ENCODE data around the gene CLASP1. TPM values are rescaled to one million over a fixed set of nuclear protein-coding genes. Genes with fewer than 3 reads are reported as not detected.

Gene CLASP1
- total RNA-seq, 2 experiments from 2014 or later, result 33.8 to 72.4 TPM

DNA sequence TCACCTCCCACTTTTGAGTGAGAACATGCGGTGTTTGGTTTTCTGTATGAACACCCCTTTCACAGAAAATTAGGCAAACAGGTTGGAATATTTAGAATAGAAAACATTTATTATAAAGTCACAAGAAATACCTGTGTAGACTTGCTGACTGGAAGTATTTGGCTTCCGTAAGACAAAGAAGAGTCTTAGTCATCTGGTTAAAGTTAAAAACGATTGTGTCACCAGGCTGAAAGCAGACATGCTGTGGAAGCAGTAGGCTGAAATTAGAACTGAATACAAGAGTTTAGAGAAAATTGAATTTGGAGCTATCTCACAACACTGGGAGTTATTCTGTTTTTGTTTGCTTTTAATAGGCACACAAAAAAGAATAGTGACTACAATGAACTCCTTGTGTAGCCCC lies 16.2 kb upstream of the CLASP1 start:
- no peaks in the 10 kb centered on the region for H3K79me2 ChIP-seq (ENCODE audit: insufficient read depth, low read depth, low read length)
- H3K4me3 ChIP-seq (ENCODE audit: low read depth, low read length, poor library complexity, severe bottlenecking), result no peak overlapping the region
- ChIA-PET POLR2A (interaction anchor here (1.5 kb wide), 1 partner anchor 13 kb away, joined by 5 read pairs; no protein-coding TSS in a partner anchor), CTCF (ENCODE audit: unreplicated experiment) (no interaction called here)
- intact Hi-C loops (cut with micrococcal nuclease; ENCODE audit: unreplicated experiment), result no loop called here
- TF ChIP-seq EZH2phosphoT487 (IDR thresholded peaks at IDR 0.05; ENCODE audit: borderline replicate concordance, low read depth, low read length), result no peak
- no peak for TF ChIP-seq CTCF (conservative IDR thresholded peaks at IDR 0.05; ENCODE audit: low read length)
- H3K27ac ChIP-seq (ENCODE audit: low read depth, low read length, poor library complexity, severe bottlenecking), result no peak overlapping the region
- no peaks in the 10 kb centered on the region for H3K9me3 ChIP-seq (ENCODE audit: low read length)
- no peaks in the 10 kb centered on the region for H3K4me1 ChIP-seq (ENCODE audit: insufficient read depth, low read length, poor library complexity, severe bottlenecking)
- no peaks in the 10 kb centered on the region for H4K20me1 ChIP-seq (ENCODE audit: insufficient read depth, low read length)
- DNase-seq (ENCODE audit: low spot score), result no peak
- H3K36me3 ChIP-seq (ENCODE audit: insufficient read depth, low read length), result no peaks in the 10 kb centered on the region
- H3K9me2 ChIP-seq (ENCODE audit: insufficient read depth, low read length), result no peaks in the 10 kb centered on the region
- H3K4me2 ChIP-seq (ENCODE audit: low read length), result no peak overlapping the region
- BruUV-seq (replicated peaks), result no TSS peak
- no peak overlapping the region for H2AFZ ChIP-seq (ENCODE audit: low read length)

DNA sequence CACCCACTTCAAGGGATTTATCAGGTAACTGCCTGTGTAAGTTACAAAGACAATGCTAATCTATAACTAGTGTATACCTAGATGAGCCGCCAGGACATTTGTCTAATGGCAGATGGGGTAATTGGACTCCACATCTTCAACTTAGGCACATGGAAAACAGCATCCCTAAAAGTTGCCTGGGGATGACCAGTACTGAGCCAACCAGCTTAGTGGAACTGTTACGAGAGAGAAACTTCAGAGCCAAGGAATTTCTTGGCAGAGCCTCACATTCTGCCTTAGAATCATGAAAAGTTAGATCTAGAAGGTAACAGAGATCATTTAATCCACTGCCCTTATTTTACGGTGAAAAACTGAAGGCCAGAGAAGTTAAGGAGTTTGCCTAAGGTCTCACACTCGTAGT lies 15.5 kb upstream of the CLASP1 start:
- Histone ChIP-seq H2AFZ (ENCODE audit: low read length) (no peak overlapping the region), H3K79me2 (ENCODE audit: insufficient read depth, low read depth, low read length) (no peaks in the 10 kb centered on the region), H3K4me1 (ENCODE audit: insufficient read depth, low read length, poor library complexity, severe bottlenecking) (no peaks in the 10 kb centered on the region), H3K27ac (ENCODE audit: low read depth, low read length, poor library complexity, severe bottlenecking) (no peak overlapping the region), H3K4me2 (ENCODE audit: low read length) (no peak overlapping the region), H3K4me3 (ENCODE audit: low read depth, low read length, poor library complexity, severe bottlenecking) (no peak overlapping the region), H4K20me1 (ENCODE audit: insufficient read depth, low read length) (no peaks in the 10 kb centered on the region), H3K9me3 (ENCODE audit: low read length) (no peaks in the 10 kb centered on the region), H3K36me3 (ENCODE audit: insufficient read depth, low read length) (no peaks in the 10 kb centered on the region), H3K9me2 (ENCODE audit: insufficient read depth, low read length) (no peaks in the 10 kb centered on the region)
- BruUV-seq (replicated peaks), result no TSS peak
- intact Hi-C loops (cut with micrococcal nuclease; ENCODE audit: unreplicated experiment), result no loop called here
- ChIA-PET CTCF (ENCODE audit: unreplicated experiment) (no interaction called here), POLR2A (no interaction called here)
- DNase-seq (ENCODE audit: low spot score), result no peak
- TF ChIP-seq CTCF (conservative IDR thresholded peaks at IDR 0.05; ENCODE audit: low read length) (no peak), EZH2phosphoT487 (IDR thresholded peaks at IDR 0.05; ENCODE audit: borderline replicate concordance, low read depth, low read length) (no peak)

DNA sequence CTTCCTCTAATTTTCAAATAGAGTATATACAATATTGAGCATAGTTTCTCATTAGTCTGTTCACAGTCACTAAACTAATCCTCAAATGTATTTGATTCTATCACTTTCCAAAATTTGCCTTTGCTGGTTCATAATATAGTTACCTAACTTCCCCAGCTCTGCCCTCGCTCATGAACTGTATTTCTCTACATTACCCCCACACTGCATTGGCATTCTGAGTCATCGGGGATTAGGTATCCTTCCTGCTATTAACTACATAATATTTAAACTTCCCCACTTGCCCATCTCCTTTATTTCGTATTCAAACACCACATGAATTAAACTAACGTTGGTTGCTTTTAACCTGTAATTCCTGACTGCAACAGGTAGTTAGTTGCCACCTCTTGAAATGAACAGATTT lies 14.8 kb upstream of the CLASP1 start:
- ChIA-PET POLR2A (interaction anchor here (1.0 kb wide), 1 partner anchor 14 kb away, joined by 3 read pairs; no protein-coding TSS in a partner anchor), CTCF (ENCODE audit: unreplicated experiment) (no interaction called here)
- no peaks in the 10 kb centered on the region for H3K36me3 ChIP-seq (ENCODE audit: insufficient read depth, low read length)
- H3K27ac ChIP-seq (ENCODE audit: low read depth, low read length, poor library complexity, severe bottlenecking), result no peak overlapping the region
- no peaks in the 10 kb centered on the region for H3K9me3 ChIP-seq (ENCODE audit: low read length)
- TF ChIP-seq EZH2phosphoT487 (IDR thresholded peaks at IDR 0.05; ENCODE audit: borderline replicate concordance, low read depth, low read length) (no peak), CTCF (conservative IDR thresholded peaks at IDR 0.05; ENCODE audit: low read length) (no peak)
- no peaks in the 10 kb centered on the region for H3K9me2 ChIP-seq (ENCODE audit: insufficient read depth, low read length)
- no TSS peak for BruUV-seq (replicated peaks)
- H4K20me1 ChIP-seq (ENCODE audit: insufficient read depth, low read length), result no peaks in the 10 kb centered on the region
- H3K4me3 ChIP-seq (ENCODE audit: low read depth, low read length, poor library complexity, severe bottlenecking), result no peak overlapping the region
- intact Hi-C loops (cut with micrococcal nuclease; ENCODE audit: unreplicated experiment), result no loop called here
- no peaks in the 10 kb centered on the region for H3K79me2 ChIP-seq (ENCODE audit: insufficient read depth, low read depth, low read length)
- no peaks in the 10 kb centered on the region for H3K4me1 ChIP-seq (ENCODE audit: insufficient read depth, low read length, poor library complexity, severe bottlenecking)
- no peak overlapping the region for H3K4me2 ChIP-seq (ENCODE audit: low read length)
- DNase-seq (ENCODE audit: low spot score), result no peak
- no peak overlapping the region for H2AFZ ChIP-seq (ENCODE audit: low read length)
